NCI-H146 (cell line): ENCODE data around the gene TBCD.
"Not testable (repeated sequence)": the region's sequence is repeated elsewhere in the genome, so short reads cannot be mapped to it uniquely, and the experiment has no call there.

Experiments
- DNase-seq: peaks from one replicate; lab custom pipeline; 2025; lab: John Stamatoyannopoulos, UW

Gene TBCD

DNA sequence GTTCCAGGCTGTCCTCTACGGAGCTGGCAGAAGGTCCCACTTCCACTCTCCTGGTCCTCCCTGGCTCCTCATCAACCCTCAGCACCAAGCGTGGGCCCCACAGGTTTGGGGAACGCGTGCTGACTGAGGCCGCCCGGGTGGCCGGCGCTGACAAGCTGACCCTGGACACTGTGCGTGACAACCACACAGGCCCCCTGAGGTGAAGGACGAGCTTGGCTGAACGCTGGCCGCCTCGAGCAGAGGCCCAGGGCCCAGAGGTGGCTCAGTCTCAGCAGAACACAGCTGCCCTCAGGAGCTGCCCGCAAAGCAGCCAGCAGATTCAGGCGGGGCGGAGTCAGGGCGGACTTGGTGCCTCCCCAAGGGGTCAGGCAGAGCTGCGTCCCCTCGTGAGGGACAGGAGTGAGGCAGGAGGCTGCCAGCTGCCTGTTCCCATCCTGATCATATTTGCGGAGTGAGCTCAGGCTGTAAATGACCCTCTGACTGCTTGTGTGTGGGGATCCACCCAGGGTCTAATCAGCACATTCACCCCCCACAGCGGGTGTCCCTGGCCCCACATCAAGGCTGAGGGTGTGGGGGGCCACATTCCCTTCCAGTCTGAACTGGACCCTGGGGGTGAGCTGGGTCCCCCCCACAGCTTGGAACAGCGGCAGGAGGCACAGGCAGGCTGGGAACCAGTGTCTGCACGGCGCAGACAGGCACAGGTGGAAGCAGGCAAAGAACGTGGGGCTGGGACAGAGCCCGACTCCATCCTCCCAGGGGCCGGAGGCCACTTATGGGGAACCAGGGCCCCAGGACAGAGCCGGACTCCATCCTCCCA is 222.5 kb downstream of the TBCD start:
- no peak for DNase-seq

DNA sequence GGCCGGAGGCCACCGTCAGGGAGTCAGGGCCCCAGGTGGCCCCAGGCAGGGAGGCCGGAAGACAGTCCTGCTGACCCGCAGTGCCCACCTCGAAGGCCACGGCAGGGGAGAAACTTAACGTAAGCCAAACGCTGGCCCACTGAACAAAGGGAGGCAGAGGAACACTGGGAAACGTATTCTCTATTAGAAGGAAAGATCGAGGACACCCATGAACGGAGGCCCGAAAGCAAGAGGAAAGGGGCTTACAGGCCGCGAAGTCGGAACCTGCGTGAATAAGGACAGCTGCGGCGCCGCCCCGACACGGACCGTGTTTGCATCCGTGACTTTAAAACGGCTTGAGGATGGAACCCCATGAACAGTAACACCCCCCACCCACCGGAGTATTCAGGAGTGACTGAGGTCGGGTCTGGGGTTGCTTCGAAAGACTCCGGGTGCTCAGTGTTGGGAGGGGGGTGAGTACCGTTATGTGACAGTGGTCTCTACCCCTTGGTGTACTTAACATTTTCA is 225.2 kb downstream of the TBCD start:
- no peak for DNase-seq

DNA sequence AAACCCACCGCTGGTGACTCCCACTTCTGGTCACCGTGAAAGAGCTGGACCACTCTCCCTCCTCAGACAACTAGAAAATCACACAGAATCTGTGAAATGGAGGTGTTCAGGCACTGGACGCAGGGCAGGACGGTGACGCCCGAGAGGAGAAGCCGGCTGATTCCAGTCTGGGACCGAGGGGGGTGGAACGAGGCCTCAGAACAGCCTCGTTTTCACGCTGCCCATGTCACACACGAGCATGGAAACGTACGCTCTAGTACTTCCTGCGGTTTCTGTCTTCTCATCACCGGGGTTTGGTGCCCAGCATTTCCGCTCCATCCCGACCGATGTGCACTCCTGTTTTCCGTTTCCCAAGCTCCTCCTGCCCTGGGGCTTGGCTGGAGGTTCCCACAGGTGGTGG is 225.7 kb downstream of the TBCD start:
- DNase-seq: no peak

DNA sequence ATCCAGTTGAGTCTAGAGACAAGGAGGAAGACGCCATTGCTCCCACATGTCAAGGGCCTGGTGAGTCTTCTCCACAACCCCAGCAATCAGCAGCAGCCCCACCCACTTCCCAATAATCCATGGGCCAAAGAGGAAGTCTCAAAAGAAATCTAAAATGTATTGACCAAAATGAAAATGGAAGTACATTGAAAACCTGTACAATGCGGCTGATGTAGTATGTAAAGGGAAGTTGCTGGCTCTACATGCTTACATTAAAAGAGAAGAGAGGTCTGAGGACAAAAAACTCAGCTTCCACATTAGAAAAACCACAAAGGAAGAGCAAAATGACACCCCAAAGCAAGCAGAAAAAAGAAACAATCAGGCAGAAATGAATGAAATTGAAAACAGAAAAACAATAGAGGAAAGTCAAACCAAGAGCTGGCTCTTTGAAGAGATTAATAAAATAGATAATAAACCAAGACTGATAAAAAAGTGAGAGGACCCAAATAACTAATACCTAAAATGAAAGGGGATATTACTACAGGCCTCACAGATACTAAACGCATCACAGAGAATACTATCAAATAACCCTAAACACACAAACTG is 227.0 kb downstream of the TBCD start:
- DNase-seq: no peak

DNA sequence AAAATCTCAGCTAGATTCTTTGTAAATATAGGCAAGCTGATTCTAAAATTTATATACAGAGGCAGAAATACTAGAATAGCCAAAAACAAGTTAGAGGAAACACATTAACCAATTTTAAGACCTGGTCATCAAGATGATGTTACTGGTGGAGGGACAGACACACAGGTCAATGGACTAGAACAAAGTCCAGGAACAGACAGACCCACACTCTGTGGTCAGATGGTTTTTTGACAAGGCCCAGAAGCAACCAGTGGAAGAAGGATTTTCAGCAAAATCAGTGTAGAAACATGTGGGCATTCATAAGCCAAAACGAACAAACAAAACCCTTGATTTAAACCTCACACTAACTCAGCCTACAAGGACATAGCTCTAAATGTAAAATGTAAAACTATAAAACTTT is 227.9 kb downstream of the TBCD start:
- no peak for DNase-seq

DNA sequence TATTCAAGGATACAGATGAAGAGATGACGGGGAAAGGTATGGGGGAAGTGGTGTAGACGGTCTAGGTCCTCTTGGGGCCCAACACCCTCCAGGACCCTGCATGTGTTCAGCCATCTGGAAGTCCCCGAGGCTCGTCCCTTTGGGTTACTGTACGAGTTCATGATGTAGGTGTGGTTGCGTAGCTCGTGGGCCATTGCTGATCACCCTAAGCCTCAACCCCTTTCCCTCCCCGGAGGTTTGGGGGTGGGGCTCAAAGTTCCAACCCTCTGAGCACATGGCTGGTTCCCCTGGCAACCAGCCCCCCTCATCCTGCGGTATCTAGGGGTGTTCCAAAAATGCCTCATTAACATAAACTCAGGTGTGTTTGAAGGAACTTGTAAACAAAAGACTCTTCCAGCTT is 228.8 kb downstream of the TBCD start:
- DNase-seq: no peak

DNA sequence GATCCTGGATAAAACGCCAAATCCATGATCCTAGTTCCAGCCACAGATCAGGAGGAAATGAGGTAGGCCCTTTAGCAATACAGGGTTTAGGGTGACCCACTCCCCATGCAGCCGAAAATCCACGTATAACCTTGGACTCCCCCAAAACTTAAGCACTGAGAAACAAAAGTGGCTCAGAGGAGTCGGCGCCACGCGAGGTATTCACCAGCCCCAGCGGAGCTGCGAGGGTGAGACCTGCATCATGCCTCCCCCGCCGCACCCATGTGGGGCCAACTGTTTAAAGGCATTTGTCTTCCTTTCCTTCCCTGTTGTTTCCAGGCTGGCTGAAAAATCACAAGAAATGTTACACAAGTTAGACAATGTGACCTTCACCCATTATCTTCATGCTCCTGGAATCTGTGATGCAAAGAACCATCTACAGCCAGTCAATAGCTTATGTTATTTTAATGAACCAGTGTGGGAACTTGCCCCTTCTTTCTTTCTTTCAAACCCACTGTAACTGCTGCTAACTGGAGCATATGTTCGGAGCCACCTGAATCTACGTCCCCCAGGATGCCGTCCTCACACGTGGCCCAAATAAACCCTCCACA is 229.4 kb downstream of the TBCD start:
- DNase-seq: no peak

DNA sequence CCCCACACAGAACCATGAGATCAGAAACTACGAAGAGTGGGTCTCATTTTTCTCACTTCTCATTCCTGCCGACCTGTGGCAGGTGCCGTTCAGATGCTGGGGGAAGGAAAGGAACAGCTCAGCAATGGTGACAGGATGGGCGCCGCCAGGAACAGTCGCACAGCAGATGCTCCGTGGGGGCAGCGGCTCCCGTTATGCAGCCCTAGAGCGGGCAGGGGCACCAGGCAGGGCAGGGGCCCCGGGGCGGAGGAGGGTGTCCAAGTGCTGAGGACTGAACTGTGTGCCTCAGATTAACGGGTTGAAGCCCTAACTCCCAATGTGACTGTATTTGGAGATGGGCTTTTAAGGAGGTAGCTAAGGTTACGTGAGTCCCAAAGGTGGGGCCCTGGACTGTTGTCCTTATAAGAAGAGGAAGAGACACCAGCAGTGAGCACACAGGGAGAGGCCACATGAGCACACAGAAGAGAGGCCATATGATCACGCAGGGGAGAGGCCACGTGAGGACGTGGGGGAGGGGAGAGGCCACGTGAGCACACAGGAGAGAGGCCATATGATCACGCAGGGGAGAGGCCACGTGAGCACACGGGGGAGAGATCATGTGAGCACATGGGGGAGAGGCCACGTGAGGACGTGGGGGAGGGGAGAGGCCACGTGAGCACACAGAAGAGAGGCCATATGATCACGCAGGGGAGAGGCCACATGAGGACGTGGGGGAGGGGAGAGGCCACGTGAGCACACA is 231.8 kb downstream of the TBCD start:
- no peak for DNase-seq

DNA sequence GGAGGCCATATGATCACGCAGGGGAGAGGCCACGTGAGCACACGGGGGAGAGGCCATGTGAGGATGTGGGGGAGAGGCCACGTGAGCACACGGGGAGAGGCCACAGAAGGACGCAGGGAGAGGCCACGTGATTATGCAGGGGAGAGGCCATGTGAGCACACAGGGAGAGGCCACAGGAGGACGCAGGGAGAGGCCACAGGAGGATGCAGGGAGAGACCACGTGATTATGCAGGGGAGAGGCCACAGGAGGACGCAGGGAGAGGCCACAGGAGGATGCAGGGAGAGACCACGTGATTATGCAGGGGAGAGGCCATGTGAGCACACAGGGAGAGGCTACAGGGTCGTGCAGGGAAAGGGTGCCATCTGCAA is 232.4 kb downstream of the TBCD start:
- not testable (repeated sequence) for DNase-seq

DNA sequence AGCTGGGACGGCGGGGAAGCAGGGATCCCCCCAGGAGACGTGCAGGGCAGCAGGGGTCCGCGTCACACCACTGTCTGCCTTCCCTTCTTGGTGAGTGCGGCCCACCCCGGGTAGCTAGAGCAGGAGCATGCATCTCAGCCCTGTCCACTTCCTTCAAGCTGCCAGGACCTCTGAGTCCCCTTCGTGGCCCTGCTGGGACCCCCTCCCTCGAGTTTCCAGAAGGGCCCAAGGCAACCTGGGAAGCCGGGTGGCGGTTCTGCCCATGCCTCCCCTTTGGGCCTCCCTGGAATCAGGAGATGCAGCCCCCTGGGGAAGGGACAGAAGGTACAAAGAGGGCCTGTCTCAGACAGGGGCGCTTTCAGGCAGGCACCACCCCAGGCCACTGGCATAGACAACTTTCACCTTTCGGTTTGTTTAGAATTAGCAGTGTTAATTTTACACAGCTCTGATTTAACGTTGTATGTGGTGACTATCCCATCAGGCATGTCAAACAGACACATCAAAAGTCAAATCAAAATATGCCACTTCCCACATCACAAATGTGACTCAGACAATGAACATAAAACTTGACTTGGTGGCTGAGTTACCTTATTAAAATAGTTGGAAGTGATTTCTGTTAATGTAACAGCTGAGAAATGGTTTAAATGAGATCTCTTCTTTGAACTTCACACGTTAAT is 233.0 kb downstream of the TBCD start:
- DNase-seq: no peak

DNA sequence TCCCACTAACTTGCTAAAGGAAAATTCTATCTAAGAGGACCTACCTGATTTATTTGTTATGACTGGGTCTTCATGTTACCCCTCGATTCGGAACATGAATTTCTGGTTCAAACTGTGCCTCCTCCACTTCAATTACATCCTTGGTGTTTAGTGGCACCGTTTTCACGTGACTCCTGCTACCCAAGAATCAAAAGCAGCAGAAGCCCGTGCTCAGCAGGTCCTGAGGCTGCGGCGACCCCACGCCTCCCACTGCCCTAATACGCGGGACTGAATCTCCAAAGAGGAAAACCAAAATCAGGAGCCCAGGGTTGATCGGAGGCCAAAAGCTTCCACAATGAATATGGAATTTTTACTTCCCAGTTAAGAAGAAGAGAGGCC is 233.6 kb downstream of the TBCD start:
- no peak for DNase-seq

DNA sequence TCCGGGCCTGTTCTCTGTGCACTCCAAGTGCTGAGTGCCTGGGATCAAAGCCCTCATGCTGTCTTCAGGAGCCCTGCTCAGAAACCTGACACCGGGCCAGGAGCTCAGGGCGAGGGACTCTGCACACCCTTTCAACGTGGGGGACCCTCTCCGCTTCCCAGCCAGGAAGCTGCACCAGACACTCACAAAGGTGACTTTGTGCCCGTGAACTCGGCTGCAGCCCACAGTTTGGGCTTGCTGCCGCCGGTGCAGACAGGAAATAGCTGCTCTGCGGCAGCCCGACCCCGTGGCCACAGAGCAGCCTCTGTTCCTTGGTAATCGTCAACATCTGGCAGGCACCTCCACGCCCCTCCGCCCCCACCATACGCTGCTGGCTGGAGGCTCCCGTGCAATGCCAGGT is 234.1 kb downstream of the TBCD start:
- no peak for DNase-seq

DNA sequence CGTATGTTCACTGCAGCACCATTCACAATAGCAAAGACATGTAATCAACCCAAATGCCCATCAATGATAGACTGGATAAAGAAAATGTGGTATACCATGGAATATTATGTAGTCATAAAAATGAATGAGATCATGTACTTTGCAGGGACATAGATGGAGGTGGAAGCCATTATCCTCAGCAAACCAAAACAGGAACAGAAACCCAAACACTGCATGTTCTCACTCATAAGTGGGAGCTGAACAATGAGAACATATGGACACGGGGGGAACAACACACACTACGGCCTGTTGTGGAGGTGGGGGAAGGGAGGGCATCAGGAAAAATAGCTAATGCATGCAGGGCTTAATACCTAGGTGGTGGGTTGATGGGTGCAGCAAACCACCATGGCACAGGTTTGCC is 237.2 kb downstream of the TBCD start:
- DNase-seq: not testable (repeated sequence)

DNA sequence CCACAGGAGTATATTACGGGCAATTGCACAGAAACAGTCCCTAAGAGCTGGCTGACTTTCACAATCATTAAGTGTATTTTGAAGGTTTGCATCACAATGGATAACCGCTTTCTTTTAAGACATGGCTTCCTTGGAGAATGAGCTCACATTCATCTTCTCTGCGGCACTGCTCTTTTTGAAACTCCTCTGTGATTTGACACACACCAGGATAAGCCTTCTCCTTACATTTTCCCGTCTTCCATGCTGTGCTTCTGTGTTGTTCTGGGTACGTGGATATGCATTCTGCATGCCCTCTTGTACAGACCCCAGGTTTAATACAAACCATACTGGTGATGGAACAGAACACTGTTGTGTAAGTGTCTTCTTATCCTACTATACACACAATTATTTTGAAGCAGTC is 238.0 kb downstream of the TBCD start:
- no peak for DNase-seq

DNA sequence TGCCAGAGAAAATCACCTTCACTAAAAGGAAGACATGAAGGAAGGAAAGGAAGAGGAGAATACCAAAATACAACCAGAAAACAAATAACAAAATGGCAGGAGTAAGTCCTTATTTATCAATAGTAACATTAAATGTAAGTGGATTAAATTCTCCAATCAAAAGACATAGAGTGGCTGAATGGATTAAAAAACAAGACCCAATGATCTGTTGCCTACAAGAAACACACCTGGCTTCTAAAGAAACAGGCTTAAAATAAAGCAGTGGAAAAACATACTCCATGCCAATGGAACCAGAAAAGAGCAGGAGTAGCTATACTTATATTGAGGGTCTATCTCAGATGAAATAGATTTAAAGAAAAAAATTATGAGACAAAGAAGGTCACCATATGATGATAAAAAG is 241.1 kb downstream of the TBCD start:
- no peak for DNase-seq
